Stimulated activated effector memory CD8-positive, alpha-beta T cell treated with anti-CD3 and anti-CD28 coated beads, Interleukin-12 subunit alpha, Interleukin-12 subunit beta, amount 100 ng/mL, for 72 hours (primary cell): ENCODE results near the gene EIF3K.
"Not testable (repeated sequence)": the region's sequence is repeated elsewhere in the genome, so short reads cannot be mapped to it uniquely, and the experiment has no call there.

Source experiments
- ATAC-seq: fragments of 150-1000 bp; cut with Tn5 transposase; 2 replicates; pipeline ENCODE4 v1.10.0; 2021
- DNase-seq, 2 donors: peaks; one replicate each; pipeline ENCODE4 v3.0.0; 2021 to 2022; ENCODE audit warnings: low spot score in 2 of 2
- H3K27ac Mint-ChIP-seq: one replicate; pipeline ENCODE4 v1.8.0; 2022; ENCODE audit warnings: mild to moderate bottlenecking, mixed read lengths
- H3K36me3 Mint-ChIP-seq: one replicate; pipeline ENCODE4 v1.8.0; 2022; ENCODE audit warnings: mild to moderate bottlenecking, mixed read lengths
- H3K4me1 Mint-ChIP-seq: one replicate; pipeline ENCODE4 v1.8.0; 2022; ENCODE audit warnings: mixed read lengths
- H3K4me3 Mint-ChIP-seq: one replicate; pipeline ENCODE4 v1.8.0; 2022; ENCODE audit warnings: mild to moderate bottlenecking, mixed read lengths
- H3K9me3 Mint-ChIP-seq: one replicate; pipeline ENCODE4 v1.8.0; 2022; ENCODE audit warnings: mixed read lengths

The EIF3K gene

GRCh38 chr19:38606131-38606530 lies 12.9 kb upstream of the EIF3K start:
- no peak overlapping the region for H3K27ac Mint-ChIP-seq
- H3K9me3 Mint-ChIP-seq: no peaks in the 10 kb centered on the region
- no peak for DNase-seq
- H3K36me3 Mint-ChIP-seq: peaks cover 83% of the 10 kb centered on the region
- H3K4me3 Mint-ChIP-seq: no peak overlapping the region
- no peak for ATAC-seq
- H3K4me1 Mint-ChIP-seq: peaks cover 17% of the 10 kb centered on the region

- H3K9me3 Mint-ChIP-seq: no peaks in the 10 kb centered on the region
- H3K36me3 Mint-ChIP-seq: peaks cover 84% of the 10 kb centered on the region
- peak overlapping the region; percentile 96 for H3K27ac Mint-ChIP-seq
- peaks cover 67% of the 10 kb centered on the region for H3K4me1 Mint-ChIP-seq
- ATAC-seq (no peak), DNase-seq (no peak)
- peak overlapping the region; percentile 100 for H3K4me3 Mint-ChIP-seq
Observed at GRCh38 chr19:38614289-38614688, 4.7 kb upstream of the EIF3K start.

- peaks cover 75% of the 10 kb centered on the region for H3K4me1 Mint-ChIP-seq
- no peak for DNase-seq
- peaks cover 83% of the 10 kb centered on the region for H3K36me3 Mint-ChIP-seq
- H3K27ac Mint-ChIP-seq: peak overlapping the region; percentile 96
- peak overlapping the region; percentile 100 for H3K4me3 Mint-ChIP-seq
- no peaks in the 10 kb centered on the region for H3K9me3 Mint-ChIP-seq
- no peak for ATAC-seq
Observed at GRCh38 chr19:38615007-38615581, 3.9 kb upstream of the EIF3K start.

- Mint-ChIP-seq H3K4me1 (peaks cover 74% of the 10 kb centered on the region), H3K36me3 (peaks cover 83% of the 10 kb centered on the region)
Observed at GRCh38 chr19:38616265-38616664, 2.7 kb upstream of the EIF3K start.

GRCh38 chr19:38617283-38617763 lies 1.7 kb upstream of the EIF3K start:
- peaks cover 83% of the 10 kb centered on the region for H3K36me3 Mint-ChIP-seq
- H3K9me3 Mint-ChIP-seq: no peaks in the 10 kb centered on the region
- DNase-seq (peak; percentile 18 to 61), ATAC-seq (peak; percentile 4)
- H3K27ac Mint-ChIP-seq: peak overlapping the region; percentile 96
- H3K4me3 Mint-ChIP-seq: peak overlapping the region; percentile 100
- peaks cover 72% of the 10 kb centered on the region for H3K4me1 Mint-ChIP-seq

More at GRCh38 chr19:38616265-38616664, 2.7 kb upstream of the EIF3K start:
- Mint-ChIP-seq H3K9me3 (no peaks in the 10 kb centered on the region), H3K4me3 (peak overlapping the region; percentile 100), H3K27ac (peak overlapping the region; percentile 96)
- DNase-seq (peak in 1 of 2 donors; percentile 62), ATAC-seq (no peak)

- Mint-ChIP-seq H3K4me3 (peak within 1 kb of the TSS; percentile 100), H3K4me1 (peaks cover 66% of the 10 kb centered on the region), H3K27ac (peak within 1 kb of the TSS; percentile 96), H3K36me3 (peaks cover 83% of the 10 kb centered on the region), H3K9me3 (no peaks in the 10 kb centered on the region)
- DNase-seq (peak; percentile 40 to 82), ATAC-seq (peak; percentile 76)
Observed at GRCh38 chr19:38617764-38618589, 1.0 kb upstream of the EIF3K start, which contains the start of gene MAP4K1. MAP4K1 (minus strand) TSS chr19:38617953; CDS start chr19:38617895, 58 bp downstream.

- Mint-ChIP-seq H3K27ac (peak overlapping the region; percentile 96), H3K9me3 (no peaks in the 10 kb centered on the region), H3K36me3 (peaks cover 83% of the 10 kb centered on the region), H3K4me1 (peaks cover 53% of the 10 kb centered on the region), H3K4me3 (peak overlapping the region; percentile 100)
- no peak for ATAC-seq
- DNase-seq: no peak
Observed at GRCh38 chr19:38619361-38620174, 580 bp downstream of the EIF3K start.

- Mint-ChIP-seq H3K4me1 (peaks cover 29% of the 10 kb centered on the region), H3K9me3 (no peaks in the 10 kb centered on the region), H3K4me3 (no peak overlapping the region), H3K36me3 (peaks cover 100% of the 10 kb centered on the region), H3K27ac (no peak overlapping the region)
- ATAC-seq (no peak), DNase-seq (no peak)
Observed at GRCh38 chr19:38624822-38625221, 5.8 kb downstream of the EIF3K start.

GRCh38 chr19:38626401-38626800 lies 7.4 kb downstream of the EIF3K start:
- Mint-ChIP-seq H3K4me1 (peaks cover 23% of the 10 kb centered on the region), H3K9me3 (no peaks in the 10 kb centered on the region), H3K36me3 (peaks cover 100% of the 10 kb centered on the region), H3K4me3 (no peak overlapping the region), H3K27ac (no peak overlapping the region)
- no peak for DNase-seq
- no peak for ATAC-seq

GRCh38 chr19:38629568-38629967 lies 10.6 kb downstream of the EIF3K start:
- no peak for DNase-seq
- Mint-ChIP-seq H3K27ac (peak overlapping the region; percentile 72), H3K4me3 (no peak overlapping the region), H3K9me3 (no peaks in the 10 kb centered on the region), H3K4me1 (peaks cover 27% of the 10 kb centered on the region), H3K36me3 (peaks cover 98% of the 10 kb centered on the region)
- ATAC-seq: no peak

GRCh38 chr19:38631301-38631700 lies 12.3 kb downstream of the EIF3K start:
- not testable (repeated sequence) for H3K4me3 Mint-ChIP-seq, H3K9me3 Mint-ChIP-seq, ATAC-seq, DNase-seq
- Mint-ChIP-seq H3K27ac (peak overlapping the region; percentile 50), H3K4me1 (peaks cover 34% of the 10 kb centered on the region), H3K36me3 (peaks cover 97% of the 10 kb centered on the region)

- ATAC-seq, DNase-seq, H3K9me3 Mint-ChIP-seq, H3K4me3 Mint-ChIP-seq: not testable (repeated sequence)
- Mint-ChIP-seq H3K4me1 (peaks cover 34% of the 10 kb centered on the region), H3K27ac (peak overlapping the region; percentile 64), H3K36me3 (peaks cover 97% of the 10 kb centered on the region)
Observed at GRCh38 chr19:38631811-38632475, 13.0 kb downstream of the EIF3K start.

GRCh38 chr19:38632476-38633213 lies 13.7 kb downstream of the EIF3K start:
- no peak overlapping the region for H3K4me3 Mint-ChIP-seq

More at GRCh38 chr19:38632476-38633213, 13.7 kb downstream of the EIF3K start:
- no peak for ATAC-seq
- Mint-ChIP-seq H3K27ac (peak overlapping the region; percentile 64), H3K9me3 (no peaks in the 10 kb centered on the region), H3K4me1 (peaks cover 39% of the 10 kb centered on the region), H3K36me3 (peaks cover 93% of the 10 kb centered on the region)
- DNase-seq: no peak
